ENCODE data around the gene PDX1. TPM values are rescaled to one million over a fixed set of nuclear protein-coding genes. Genes with fewer than 3 reads are reported as not detected.

PDX1 gene
- total and polyA plus RNA-seq, 2 of the 13 experiments (the other 11 are each of a cell fraction or from before 2014, with no cell fraction given): 0.07 TPM; not detected in 1

- TF ChIP-seq PREB (CRISPR knock-in tag; IDR thresholded peaks at IDR 0.05): no peak
- no peak for TF ChIP-seq FOXP4 (CRISPR knock-in tag; IDR thresholded peaks at IDR 0.05)
- 0 out of 2 replicates have a peak, but pooled peaks have one; percentile 54 for TF ChIP-seq PRDM15 (CRISPR knock-in tag; IDR thresholded peaks at IDR 0.05)
- peak; percentile 34; the same call in 1 of the 2 replicates for TF ChIP-seq MAX (IDR thresholded peaks at IDR 0.05)
- TF ChIP-seq KMT2B (CRISPR knock-in tag; IDR thresholded peaks at IDR 0.05): no peak
- no peak for TF ChIP-seq TBX2 (CRISPR knock-in tag; IDR thresholded peaks at IDR 0.05; ENCODE audit: borderline replicate concordance)
- no peak for TF ChIP-seq ZNF567 (CRISPR knock-in tag; IDR thresholded peaks at IDR 0.05; ENCODE audit: borderline replicate concordance)
- TF ChIP-seq ZNF768 (CRISPR knock-in tag; IDR thresholded peaks at IDR 0.05): peak; percentile 36; the same call in 1 of the 2 replicates
- no peak for TF ChIP-seq CBX2 (IDR thresholded peaks at IDR 0.05; ENCODE audit: low read depth, low read length)
- peak; percentile 49; the same call in 1 of the 2 replicates for TF ChIP-seq CBX2 (CRISPR knock-in tag; IDR thresholded peaks at IDR 0.05; ENCODE audit: low read depth)
- TF ChIP-seq TAF1 (CRISPR knock-in tag; IDR thresholded peaks at IDR 0.05): no peak
- no peak for TF ChIP-seq MTERF4 (CRISPR knock-in tag; IDR thresholded peaks at IDR 0.05)
- no peak for TF ChIP-seq ZNF350 (CRISPR knock-in tag; IDR thresholded peaks at IDR 0.05; ENCODE audit: borderline replicate concordance, low read depth)
- no peak for TF ChIP-seq ZNF513 (CRISPR knock-in tag; conservative IDR thresholded peaks at IDR 0.05)
- TF ChIP-seq RNF2 (conservative IDR thresholded peaks at IDR 0.05; ENCODE audit: low read depth): 0 out of 2 replicates have a peak, but pooled peaks have one; percentile 49
- TF ChIP-seq NR3C1 (CRISPR knock-in tag; IDR thresholded peaks at IDR 0.05): no peak
- peak; percentile 56 for TF ChIP-seq ZFY (CRISPR knock-in tag; IDR thresholded peaks at IDR 0.05)
- no peak for TF ChIP-seq SIN3A (IDR thresholded peaks at IDR 0.05; ENCODE audit: borderline replicate concordance, low read depth, low read length)
- TF ChIP-seq HOXA3 (CRISPR knock-in tag; IDR thresholded peaks at IDR 0.05): no peak
- TF ChIP-seq PHF5A (CRISPR knock-in tag; IDR thresholded peaks at IDR 0.05; ENCODE audit: low read depth, unreplicated experiment): no peak
- TF ChIP-seq SIN3B (IDR thresholded peaks at IDR 0.05; ENCODE audit: low read length): no peak
Observed at GRCh38 chr13:27919934-27920676, at the start of gene PDX1 (continued).
